NCI-H2029 treated with DMSO at 0.1 percent for 48 hours (cell line): ENCODE results near the gene CBX5.
"Not testable (repeated sequence)": the region's sequence is repeated elsewhere in the genome, so short reads cannot be mapped to it uniquely, and the experiment has no call there.

ENCODE experiments used
- DNase-seq: peaks from one replicate; lab custom pipeline; 2025; lab: John Stamatoyannopoulos, UW

Gene CBX5

DNA sequence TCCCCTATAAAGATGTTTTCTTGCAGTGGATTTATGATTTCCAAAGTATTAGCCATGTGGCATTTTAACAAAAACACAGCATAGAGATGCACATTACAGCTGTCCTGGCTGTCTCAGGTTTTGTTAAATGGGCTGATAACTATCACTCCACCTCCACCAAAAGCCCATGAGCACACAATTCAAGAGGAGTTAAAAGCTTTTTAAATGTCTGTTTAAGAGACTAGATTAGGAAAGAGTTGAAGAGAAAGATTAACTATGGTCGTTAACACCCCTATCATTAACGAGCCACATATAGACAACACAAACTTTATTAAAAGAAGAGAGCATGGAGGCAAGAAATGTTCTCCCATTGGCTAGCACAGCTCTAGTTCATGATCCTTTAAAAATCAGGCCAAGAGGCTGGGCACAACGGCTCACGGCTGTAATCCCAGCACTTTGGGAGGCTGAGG, 14.5 kb downstream of the CBX5 start:
- DNase-seq: no peak

DNA sequence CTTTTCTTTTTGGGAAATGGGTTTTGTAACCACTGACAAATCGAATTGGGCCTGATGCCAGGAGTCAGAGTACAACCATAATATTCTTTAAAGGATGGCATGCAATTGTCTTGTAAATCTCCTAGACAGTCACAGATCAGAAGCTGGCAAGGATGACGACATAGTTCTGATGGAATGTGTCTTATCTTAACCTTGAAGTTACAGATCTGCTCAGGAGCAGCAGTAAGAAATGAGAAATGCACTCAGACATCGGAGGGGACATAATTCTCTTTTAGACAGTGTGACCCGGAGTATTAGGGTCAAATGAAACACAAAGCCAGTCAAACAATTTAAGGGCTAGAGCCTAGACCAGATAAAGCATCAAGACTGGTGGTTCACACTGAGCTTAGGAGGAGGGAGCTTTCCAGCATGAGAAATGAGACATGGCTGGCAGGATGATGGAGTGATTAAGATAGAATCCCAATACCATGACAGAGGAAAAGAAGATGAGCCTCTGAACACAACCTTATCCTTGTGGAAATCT, 17.5 kb downstream of the CBX5 start:
- no peak for DNase-seq

DNA sequence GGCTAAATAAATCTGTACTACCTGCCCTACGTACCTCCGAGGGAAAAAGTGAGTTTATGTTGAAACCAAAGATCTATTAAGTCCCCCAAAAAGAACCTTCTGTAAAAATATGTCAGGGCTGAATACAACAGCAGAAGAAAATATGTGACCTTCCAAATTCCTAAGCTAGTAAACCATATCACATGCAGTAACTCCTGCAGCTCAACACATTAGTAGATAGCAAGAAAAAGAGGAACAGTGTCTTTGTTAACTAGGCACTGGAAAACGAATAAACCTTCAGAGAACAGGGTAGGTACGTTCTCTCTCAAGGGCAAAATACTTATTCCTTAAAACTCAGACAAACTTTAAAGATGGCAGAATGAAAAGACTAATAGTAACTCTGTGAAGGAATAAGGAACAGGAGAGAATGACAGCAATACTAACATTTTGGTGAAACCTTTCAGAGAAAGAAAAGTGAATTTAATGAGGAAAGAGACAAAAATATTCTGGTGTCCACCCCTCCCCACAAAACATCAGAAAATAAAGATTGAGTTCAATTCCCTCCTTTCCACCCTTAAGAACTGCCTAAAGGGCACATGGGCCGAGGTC, 18.0 kb downstream of the CBX5 start:
- no peak for DNase-seq

DNA sequence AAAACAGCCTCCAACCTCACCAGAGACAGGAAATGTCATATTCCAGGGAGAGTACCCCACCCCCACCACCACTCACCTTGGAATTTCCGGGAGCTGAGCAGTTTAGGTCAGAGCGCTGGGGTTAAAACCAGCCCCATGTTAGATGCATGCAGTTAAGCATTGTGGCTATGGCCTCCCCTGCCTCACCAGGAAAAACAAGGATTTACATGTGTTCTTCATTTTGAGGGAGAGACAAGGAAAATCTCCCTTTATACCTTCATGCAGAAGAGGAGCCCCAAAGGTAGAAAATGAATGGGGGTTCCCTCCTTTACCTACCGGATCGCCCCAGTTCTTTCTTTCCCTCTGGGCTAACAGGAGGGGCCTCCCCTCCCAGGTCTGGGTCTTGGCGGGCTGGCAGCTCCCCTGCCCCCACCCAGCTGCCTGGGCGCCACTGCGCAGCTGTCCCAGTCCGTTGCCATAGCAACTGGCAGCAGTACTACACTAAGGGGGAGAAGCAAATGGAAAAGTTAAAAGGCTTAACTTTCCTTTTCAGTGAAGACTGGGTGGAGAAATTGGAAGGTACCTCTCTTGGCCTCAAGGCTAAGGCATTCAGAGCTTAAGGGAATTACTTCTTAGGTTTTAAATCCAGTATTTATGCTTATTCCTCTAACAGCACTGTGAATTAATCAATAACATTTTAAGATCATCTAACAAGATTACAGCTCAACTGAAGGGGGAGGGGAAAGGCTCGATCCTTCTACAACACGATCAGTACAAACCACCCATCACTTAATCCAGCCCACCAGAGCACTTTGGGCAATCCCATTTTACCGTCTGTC, 20.5 kb downstream of the CBX5 start:
- DNase-seq: peak; percentile 74

DNA sequence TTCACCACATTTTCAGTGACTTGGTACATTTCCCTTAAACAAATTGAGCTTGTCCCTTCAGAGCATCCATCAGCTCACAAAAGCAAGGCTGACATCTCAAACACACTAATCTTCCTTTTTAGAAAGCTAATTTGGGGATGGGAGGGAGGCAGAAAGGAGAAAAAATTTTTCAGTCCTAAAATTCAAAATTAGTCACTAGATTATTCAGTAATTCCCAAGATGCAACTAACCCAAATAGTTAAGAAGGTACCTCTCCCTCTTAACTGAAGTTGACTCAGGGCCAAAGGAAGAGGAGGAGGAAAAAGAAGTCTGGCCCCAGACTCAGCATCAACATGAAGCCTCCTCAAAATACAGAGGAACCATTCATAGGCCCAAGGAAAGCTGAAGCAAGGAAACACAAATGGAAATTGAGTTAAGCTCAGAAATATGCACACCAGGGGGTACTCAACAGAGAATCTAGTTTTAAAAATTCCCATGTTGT, 21.7 kb downstream of the CBX5 start:
- no peak for DNase-seq

DNA sequence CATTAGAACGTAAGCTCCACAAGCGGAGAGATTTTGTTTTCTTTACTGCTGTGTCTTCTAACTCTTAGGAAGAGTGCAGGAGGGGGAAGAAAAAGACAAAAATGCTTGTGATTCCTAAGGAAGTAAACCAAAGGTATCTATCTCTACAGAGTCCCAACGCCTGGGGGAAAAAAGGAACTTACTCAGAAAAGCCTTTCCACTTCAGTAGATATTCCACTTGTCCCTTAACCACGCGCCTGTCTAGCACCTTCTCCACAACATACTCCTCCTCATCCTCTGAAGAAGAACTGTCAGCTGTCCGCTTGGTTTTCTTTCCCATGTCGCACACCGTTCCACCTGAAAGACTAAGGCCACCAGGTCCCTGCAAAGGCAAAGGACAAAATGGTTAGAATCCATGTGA, 22.6 kb downstream of the CBX5 start:
- no peak for DNase-seq

DNA sequence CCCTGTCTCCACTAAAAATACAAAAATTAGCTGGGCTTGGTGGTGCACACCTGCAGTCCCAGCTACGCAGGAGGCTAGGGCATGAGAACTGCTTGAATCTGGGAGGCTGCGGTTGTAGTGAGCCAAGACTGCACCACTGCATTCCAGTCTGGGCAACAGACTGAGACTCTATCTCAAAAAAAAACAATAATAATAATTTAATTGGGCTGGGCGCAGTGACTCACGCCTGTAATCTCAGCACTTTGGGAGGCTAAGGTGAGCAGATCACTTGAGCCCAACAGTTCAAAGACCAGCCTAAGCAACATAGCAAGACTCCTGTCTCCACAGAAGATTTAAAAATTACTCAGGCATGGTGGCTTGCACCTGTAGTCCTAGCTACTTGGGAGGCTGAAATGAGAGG, 26.7 kb downstream of the CBX5 start:
- DNase-seq: no peak

DNA sequence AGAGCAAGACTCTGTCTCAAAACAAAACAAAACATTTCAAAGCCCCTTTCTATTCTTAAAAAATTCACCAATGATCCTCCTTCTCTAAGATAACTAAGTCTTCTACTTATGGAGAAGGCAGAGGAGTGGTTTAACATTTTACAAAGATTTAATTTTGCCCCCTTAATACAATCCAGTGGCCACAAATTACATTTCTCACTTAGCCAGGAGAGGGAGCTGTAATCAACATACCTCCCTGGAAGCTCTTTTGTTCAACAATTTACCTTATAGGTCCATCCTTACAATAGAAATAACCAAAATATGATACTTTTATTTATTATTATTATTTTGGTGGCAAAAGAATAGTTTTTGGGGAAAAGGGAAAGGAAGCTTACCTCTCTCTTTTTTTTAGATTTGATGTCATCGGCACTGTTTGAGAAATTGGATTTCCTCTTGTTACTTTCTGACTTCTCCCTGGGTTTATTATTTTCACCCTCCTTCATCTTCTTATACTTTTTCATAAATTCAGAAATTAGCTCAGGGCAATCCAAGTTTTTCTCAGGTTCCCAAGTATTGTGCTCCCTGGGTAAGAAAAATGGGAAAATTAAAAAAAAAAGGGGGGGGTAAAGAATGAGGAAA, 28.1 kb downstream of the CBX5 start:
- peak; percentile 32 for DNase-seq

DNA sequence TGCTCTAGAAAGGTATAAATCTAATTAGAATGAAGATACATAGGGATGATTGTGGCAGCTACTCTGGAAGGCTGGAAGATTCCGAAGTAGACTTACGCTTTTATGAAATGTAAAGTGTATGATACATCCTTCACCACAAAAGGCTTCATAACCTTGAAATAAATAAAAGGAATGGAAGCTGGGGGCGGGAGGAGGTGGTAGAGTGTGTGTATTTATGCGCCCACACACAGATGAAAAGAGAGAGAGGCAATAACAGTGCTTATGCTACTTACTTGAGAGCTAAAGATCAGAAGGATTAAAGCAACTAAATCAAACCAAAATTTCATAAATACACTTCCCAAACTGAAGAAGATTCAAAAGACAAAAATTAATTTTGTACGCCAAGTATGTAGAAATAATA, 30.4 kb downstream of the CBX5 start:
- no peak for DNase-seq

DNA sequence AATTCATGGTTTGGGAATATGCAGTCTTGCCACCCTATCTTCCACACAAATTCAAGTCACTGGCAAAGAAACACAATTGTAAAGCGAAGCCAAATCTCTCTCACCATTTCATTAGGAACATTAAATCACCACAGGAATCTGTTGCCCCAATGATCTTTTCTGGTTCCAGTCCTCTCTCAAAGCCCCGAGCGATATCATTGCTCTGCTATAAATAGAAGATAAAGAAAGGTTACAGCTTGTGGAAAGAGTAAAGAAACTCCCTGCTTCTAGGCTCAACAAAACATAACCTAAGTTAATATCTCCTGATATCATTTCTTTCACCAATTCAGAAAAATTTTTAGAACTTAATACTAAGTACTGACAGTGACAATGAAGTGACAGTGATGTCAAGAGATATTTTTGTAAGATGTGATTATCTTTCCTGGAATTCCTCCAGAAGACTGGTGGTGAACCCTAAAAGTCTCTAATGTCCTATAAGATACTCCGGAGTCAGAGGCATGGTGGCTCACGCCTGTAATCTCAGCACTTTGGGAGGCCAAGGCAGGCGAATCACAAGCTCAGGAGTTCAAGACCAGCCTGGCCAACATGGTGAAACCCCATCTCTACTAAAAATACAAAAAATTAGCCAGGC, 33.8 kb downstream of the CBX5 start:
- no peak for DNase-seq

DNA sequence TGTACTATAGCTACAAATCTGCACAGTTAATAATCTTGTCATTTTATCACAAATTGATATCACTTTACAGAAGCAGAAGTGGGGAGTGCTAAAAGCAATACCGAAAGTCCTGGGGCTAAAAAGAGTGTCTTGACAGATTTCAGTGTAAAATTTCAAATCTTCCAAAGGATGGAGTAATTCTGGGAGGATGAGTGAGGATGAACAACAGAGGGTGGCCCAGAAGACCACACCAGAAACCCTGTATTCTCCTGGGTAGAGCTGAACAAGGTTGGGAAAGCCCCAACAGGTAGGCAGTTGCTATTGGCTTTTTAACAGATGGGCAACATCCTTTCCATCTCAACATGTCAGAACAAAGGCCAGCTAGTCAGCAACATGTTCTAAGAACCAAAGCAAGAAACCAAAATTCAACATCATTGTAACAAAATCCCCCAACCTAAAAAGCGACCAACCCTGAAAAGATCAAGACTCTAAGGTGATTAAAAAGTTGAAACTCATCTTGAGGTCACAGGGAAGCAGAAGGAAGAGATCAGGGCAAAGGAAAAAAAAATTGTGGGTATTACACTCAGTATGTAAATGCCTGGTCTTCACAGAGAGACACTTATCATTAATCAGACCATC, 38.8 kb downstream of the CBX5 start:
- no peak for DNase-seq

DNA sequence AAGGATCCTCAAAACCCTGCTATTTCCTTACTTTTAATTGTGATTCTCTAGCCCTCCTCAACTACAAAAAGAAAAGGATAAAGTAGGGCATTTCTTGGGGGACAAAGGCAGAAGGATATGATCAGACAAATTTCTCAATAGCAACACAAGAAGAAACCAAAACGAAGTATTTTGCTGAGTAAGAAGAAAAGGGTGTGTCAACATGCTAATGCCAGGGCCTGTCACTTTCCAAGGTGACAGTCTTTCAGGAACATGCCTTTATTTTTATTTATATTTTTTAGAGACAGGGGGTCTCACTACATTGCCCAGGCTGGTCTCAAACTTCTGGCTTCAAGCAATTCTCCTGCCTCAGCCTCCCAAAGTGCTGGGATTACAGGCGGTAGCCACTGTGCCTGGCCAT, 39.8 kb downstream of the CBX5 start:
- no peak for DNase-seq

DNA sequence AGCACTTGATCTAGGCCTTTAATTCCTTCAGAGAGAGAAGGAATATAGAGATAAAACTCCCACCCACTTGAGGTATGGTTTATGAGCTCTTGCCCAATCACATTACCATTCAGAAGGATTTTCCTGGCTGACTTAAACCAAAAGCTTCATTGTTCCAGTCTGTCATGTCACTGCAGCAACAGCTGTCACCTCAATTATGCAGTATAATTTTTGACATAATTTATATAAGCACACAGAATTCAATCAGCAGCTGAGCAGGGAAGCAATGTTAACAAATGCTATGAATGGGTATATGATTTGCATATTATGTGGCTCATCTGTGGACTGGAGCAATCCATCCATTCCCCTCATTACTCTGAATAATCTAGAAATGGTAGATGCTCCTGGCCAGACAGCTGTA, 40.3 kb downstream of the CBX5 start:
- no peak for DNase-seq

DNA sequence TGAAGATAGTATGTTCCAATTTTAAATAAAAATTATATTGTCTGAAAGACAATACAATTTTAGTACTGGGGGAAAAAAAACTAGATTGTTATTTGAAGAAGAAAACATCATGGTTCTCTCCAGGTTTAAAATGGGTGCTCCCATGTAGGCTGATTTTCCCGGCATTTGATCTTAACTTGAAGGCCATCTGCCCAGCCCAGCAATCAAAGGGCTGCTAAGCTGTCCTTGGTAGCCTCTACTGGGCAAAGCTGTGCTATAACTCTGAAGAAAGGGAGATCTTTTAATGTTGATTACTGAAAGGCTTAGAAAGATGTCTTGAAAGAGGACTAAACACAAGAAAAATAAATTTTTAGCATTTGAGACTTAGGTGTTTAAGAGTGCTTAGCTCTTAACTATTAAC, 41.4 kb downstream of the CBX5 start:
- no peak for DNase-seq

DNA sequence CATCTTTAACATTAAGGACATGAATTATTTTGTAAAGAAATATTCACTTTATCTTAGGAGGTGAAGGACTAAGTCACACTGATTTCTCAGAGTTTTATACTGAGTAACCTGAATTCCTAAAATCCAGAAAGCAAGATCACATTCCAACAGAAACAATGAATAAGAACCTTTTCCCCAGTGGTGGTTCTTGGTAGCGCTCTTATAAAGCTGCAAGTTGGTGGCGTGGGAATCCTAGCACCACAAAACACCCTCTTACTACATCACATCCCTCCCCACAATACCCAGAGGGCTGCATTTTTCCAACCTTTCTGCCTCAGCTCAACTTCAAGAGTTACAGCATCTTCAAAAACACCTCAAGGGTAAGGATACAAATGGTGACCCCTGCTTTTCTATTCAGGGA, 47.1 kb downstream of the CBX5 start:
- DNase-seq: no peak

DNA sequence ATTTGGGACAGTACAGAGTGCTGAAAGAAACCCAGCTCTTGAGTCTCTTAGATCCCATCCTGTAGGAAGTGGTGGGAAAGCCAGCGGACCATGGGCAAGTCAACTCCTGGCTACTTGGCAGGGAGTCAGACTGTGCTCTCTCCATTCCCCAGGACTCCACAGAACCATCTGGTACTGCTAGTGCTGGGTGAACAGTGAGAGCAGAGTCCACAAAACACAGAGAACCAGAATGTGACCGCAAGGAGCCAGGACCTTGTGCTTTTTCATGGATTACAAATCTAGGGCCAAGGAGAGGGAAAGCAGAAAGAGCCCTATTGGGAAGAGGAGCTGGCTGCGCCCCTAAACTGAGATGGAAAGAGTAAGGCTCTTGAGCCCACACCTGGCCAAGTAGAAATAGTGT, 48.7 kb downstream of the CBX5 start:
- not testable (repeated sequence) for DNase-seq

DNA sequence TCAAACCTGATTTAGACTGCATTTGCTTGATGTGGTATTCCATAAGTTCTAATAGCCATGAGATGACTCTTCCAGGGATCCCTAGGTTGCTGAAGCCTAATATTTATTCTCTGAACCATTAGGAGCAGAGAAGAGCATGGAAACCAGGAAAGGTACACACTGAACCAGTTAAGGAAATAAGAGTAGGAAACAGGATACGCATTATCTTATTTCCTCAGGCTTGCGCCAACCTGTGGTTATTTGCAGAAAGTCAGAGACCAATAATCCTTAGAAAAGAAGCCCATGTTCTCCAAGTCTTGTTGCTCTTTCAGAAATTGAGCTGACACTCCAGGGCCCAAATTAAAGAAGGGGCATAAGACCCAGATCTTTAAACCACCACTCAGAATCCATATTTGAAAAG, 49.4 kb downstream of the CBX5 start:
- no peak for DNase-seq

DNA sequence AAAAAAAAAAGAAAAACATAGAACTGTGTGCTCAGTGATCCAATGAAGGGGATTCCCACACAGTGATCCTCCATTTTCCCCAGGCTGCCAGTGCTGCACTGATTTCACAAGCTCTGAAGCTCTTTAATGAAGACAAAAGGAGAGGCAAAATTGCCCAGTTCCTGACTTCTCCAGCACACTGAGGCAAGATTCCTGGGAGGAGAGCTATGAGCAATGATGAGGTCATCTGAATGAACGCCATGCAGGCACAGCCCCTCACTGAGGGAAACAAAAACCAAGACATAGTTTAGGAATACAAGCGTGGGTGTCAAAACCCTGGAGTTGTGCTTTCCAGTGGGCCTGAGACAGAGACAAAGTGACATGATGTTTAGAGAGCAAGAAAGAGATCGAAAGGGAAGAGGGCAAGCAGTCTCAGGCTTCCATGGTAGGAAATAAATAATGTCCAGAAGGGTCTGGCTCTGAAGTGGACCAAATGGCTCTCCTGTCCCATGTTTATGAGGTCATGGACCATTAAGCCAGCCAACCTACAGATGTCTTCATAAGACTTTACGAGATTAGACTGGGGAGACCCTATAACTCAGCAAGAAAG, 50.2 kb downstream of the CBX5 start:
- no peak for DNase-seq

DNA sequence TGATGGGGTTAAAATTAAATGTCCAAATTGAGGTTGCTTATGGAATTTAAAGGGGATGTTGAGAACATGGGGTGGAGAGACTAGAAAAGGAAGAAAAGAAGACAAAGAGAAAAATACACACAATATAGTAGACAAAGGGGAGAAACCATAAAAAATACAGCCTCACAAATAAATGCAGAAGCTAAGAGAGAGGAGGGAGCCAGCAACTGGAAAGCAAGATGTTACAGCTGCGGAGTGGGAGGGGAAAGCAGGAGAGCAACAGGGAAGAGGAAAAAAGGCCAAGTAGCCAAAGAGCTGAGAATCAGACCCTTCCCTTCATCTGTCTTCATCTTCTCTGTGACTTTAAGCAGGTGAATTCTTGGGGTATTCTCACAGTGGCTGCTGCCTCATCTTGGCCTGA, 51.5 kb downstream of the CBX5 start:
- DNase-seq: no peak

DNA sequence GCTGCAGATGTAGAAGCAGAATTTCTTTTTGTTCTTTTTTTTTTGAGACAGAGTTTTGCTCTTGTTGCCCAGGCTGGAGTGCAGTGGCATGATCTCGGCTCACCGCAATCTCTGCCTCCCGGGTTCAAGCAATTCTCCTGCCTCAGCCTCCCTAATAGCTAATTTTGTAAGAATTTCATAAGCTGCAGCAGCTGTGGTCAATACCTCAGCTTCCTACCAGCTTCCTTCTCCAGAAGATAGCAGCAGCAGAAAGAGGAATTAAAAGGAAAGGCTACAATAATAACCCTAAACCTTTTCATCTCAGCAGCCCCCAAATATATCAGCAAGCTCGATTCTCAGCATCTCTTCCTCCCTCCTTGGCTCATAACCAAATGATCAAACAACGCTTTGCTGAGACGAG, 52.0 kb downstream of the CBX5 start:
- not testable (repeated sequence) for DNase-seq

DNA sequence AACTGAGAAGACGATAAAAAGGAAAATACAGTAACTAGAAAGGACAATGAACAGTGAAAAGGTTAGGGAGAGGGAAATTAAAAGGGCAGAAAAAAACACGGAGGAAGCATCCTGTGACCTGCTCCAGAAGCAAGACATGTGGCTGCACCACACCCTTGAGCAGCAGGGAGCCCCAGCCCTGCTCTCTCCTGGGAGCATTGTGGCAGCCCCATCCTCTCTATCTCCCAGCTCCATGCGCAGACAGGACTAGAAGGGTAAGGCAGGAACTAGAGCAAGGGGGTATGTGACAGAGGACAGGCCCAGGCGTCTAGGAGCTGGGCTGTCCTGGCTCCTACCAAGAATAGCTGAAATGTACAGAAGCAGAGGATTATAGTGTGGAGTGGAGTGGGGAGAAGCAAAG, 52.5 kb downstream of the CBX5 start:
- no peak for DNase-seq

DNA sequence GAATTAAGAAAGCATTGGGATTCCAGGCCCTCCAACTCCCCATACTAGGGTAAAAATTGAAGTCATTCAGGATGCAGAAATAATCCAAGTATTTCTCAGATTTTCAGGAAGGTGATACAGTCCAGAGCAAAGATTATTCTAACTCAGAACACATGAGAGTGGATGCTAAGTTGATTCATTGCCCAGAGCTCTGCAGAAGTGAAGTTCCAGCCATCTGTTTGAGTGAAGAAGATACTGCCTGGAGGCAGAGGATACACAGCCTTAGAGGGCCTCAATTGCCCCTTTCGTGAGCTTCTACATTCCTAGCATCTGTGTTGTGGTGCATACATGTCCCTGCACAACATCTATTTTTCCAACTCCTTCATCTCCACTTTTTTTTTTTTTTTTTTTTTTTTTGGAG, 54.3 kb downstream of the CBX5 start:
- DNase-seq: no peak
